CD4-positive, alpha-beta T cell (primary cell): Measurements from ENCODE around the gene NRIP3. TPM values are rescaled to one million over a fixed set of nuclear protein-coding genes. Genes with fewer than 3 reads are reported as not detected.
"Not testable (repeated sequence)": the region's sequence is repeated elsewhere in the genome, so short reads cannot be mapped to it uniquely, and the experiment has no call there.

Experiments
- ATAC-seq: fragments of 200-7000 bp; cut with Tn5 transposase; one replicate; pipeline ENCODE4 v1.10.0; 2022; ENCODE audit warnings: mild to moderate bottlenecking; ENCODE audit not compliant: poor library complexity
- CTCF ChIA-PET: fragments of 350-600 bp; sonication (Branson Sonifier 250); formaldehyde crosslinking; loops from one replicate; lab custom pipeline; 2021; ENCODE audit warnings: antibody characterized with exemption, inconsistent platforms; lab: Charles Lee
- POLR2A ChIA-PET: fragments of 350-600 bp; sonication (Branson Sonifier 250); formaldehyde crosslinking; loops from one replicate; lab custom pipeline; 2021; ENCODE audit warnings: antibody characterized with exemption, inconsistent platforms; lab: Charles Lee
- DNase-seq, 14 experiments: peaks; one replicate each; pipeline ENCODE4 v3.0.0-alpha.2; 2013 to 2020; ENCODE audit warnings: mixed read lengths in 2 of 14
- H3K27ac ChIP-seq, 2 donors: one replicate each; pipeline versions ENCODE4 v1.5.1 to v1.7.0; 2013; ENCODE audit warnings: low read length in 2 of 2, low read depth in 1 of 2, mild to moderate bottlenecking in 1 of 2
- H3K27me3 ChIP-seq, 2 experiments: 1 replicate in 1 of 2; 2 replicates in 1 of 2; pipeline versions ENCODE4 v1.6.1 to v1.7.0; 2013; ENCODE audit warnings: low read length in 2 of 2, control low read depth in 1 of 2, mild to moderate bottlenecking in 1 of 2, moderate library complexity in 1 of 2; ENCODE audit not compliant: insufficient read depth in 2 of 2, control insufficient read depth in 1 of 2
- H3K36me3 ChIP-seq: one replicate; pipeline ENCODE4 v1.6.1; 2013; ENCODE audit warnings: low read length, control low read depth; ENCODE audit not compliant: insufficient read depth
- H3K4me1 ChIP-seq: one replicate; pipeline ENCODE4 v1.6.1; 2013; ENCODE audit warnings: low read length, control low read depth; ENCODE audit not compliant: insufficient read depth
- H3K4me3 ChIP-seq: one replicate; pipeline ENCODE4 v1.5.1; 2013; ENCODE audit warnings: mild to moderate bottlenecking, low read length, moderate library complexity
- H3K9me3 ChIP-seq, 2 experiments: 1 replicate in 1 of 2; 2 replicates in 1 of 2; pipeline versions ENCODE4 v1.6.1 to v1.7.0; 2013; ENCODE audit warnings: low read length in 2 of 2, mild to moderate bottlenecking in 2 of 2, control low read depth in 1 of 2, moderate library complexity in 1 of 2; ENCODE audit not compliant: control insufficient read depth in 1 of 2, insufficient read depth in 1 of 2
- H3K27ac Mint-ChIP-seq: one replicate; pipeline ENCODE4 v1.8.0; 2020; ENCODE audit warnings: mixed read lengths
- H3K27me3 Mint-ChIP-seq: one replicate; pipeline ENCODE4 v1.8.0; 2021; ENCODE audit warnings: mixed read lengths
- H3K36me3 Mint-ChIP-seq: one replicate; pipeline ENCODE4 v1.8.0; 2021; ENCODE audit warnings: low read depth, mixed read lengths
- H3K4me1 Mint-ChIP-seq: one replicate; pipeline ENCODE4 v1.8.0; 2021; ENCODE audit warnings: low read depth, mixed read lengths
- H3K4me3 Mint-ChIP-seq: one replicate; pipeline ENCODE4 v1.8.0; 2020; ENCODE audit warnings: mild to moderate bottlenecking, mixed read lengths
- H3K9me3 Mint-ChIP-seq: one replicate; pipeline ENCODE4 v1.8.0; 2020; ENCODE audit warnings: mixed read lengths
- CTCF ChIP-seq: fragments of 200-600 bp; IDR thresholded peaks from one replicate; pipeline ENCODE4 v1.8.0; 2022; ENCODE audit warnings: antibody characterized with exemption, mild to moderate bottlenecking
- intact Hi-C, 2 experiments: fragments of 100-400 bp; cut with DNase I in 1 of 2; cut with micrococcal nuclease in 1 of 2; formaldehyde crosslinking; loops; one replicate each; pipeline versions ENCODE4 v1.15.1 to v1.9.0; 2023 to 2025; cut with DNase I, micrococcal nuclease
- total RNA-seq, 174 experiments: library from RNA in 2 of 174; stranded (reverse) in 2 of 174; gene quantifications; one replicate each; pipeline ENCODE4 v1.2.3 and lab custom pipeline; 2021 to 2026

The NRIP3 gene
- total RNA-seq, 2 experiments from 2014 or later, result 4.6 to 4.9 TPM

GRCh38 chr11:8980485-8980884 lies 23.3 kb downstream of the NRIP3 start:
- no peaks in the 10 kb centered on the region for H3K9me3 Mint-ChIP-seq
- no peak overlapping the region for H3K4me3 Mint-ChIP-seq
- no peaks in the 10 kb centered on the region for H3K27me3 ChIP-seq
- no peaks in the 10 kb centered on the region for H3K4me1 ChIP-seq
- no peaks in the 10 kb centered on the region for H3K36me3 Mint-ChIP-seq
- DNase-seq (no peak), ATAC-seq (no peak)
- ChIA-PET POLR2A (no interaction called here), CTCF (no interaction called here)
- no peaks in the 10 kb centered on the region for H3K4me1 Mint-ChIP-seq
- H3K9me3 ChIP-seq, result no peaks in the 10 kb centered on the region
- H3K27me3 Mint-ChIP-seq, result no peaks in the 10 kb centered on the region
- H3K36me3 ChIP-seq, result no peaks in the 10 kb centered on the region
- H3K4me3 ChIP-seq, result no peak overlapping the region
- intact Hi-C loops, result no loop called here
- H3K27ac ChIP-seq, result no peak overlapping the region
- TF ChIP-seq CTCF, result no peak
- no peak overlapping the region for H3K27ac Mint-ChIP-seq

GRCh38 chr11:8979365-8979764 lies 24.4 kb downstream of the NRIP3 start:
- H3K9me3 Mint-ChIP-seq, H3K4me3 ChIP-seq, H3K4me1 Mint-ChIP-seq, H3K27ac ChIP-seq, H3K36me3 Mint-ChIP-seq, H3K27me3 Mint-ChIP-seq, H3K4me3 Mint-ChIP-seq, H3K36me3 ChIP-seq, ATAC-seq, H3K4me1 ChIP-seq, POLR2A ChIA-PET, intact Hi-C loops, CTCF ChIA-PET, H3K27me3 ChIP-seq, DNase-seq, H3K9me3 ChIP-seq, H3K27ac Mint-ChIP-seq: not testable (repeated sequence)

- no peak for ATAC-seq
- Histone ChIP-seq H3K36me3 (no peaks in the 10 kb centered on the region), H3K9me3 (no peaks in the 10 kb centered on the region), H3K4me3 (no peak overlapping the region), H3K27ac (no peak overlapping the region), H3K27me3 (no peaks in the 10 kb centered on the region), H3K4me1 (no peaks in the 10 kb centered on the region)
- Mint-ChIP-seq H3K4me3 (no peak overlapping the region), H3K27me3 (no peaks in the 10 kb centered on the region), H3K9me3 (no peaks in the 10 kb centered on the region), H3K36me3 (peaks cover 5% of the 10 kb centered on the region), H3K27ac (no peak overlapping the region), H3K4me1 (no peaks in the 10 kb centered on the region)
- POLR2A ChIA-PET, result interaction anchor here (1.2 kb wide), 1 partner anchor 9 kb away, joined by 3 read pairs; the partner anchor contains the start of gene TMEM9B
- CTCF ChIA-PET, result no interaction called here
- intact Hi-C loops, result no loop called here
- no peak for TF ChIP-seq CTCF
- DNase-seq, result no peak
These were observed 30.7 kb downstream of the NRIP3 start for GRCh38 chr11:8973121-8973520.

GRCh38 chr11:8971924-8972316 lies 31.9 kb downstream of the NRIP3 start:
- no peak for ATAC-seq
- no peak overlapping the region for H3K4me3 ChIP-seq
- Mint-ChIP-seq H3K27ac (no peak overlapping the region), H3K36me3 (peaks cover 5% of the 10 kb centered on the region), H3K9me3 (no peaks in the 10 kb centered on the region), H3K4me3 (no peak overlapping the region), H3K27me3 (no peaks in the 10 kb centered on the region), H3K4me1 (no peaks in the 10 kb centered on the region)
- H3K4me1 ChIP-seq, result no peaks in the 10 kb centered on the region
- H3K27me3 ChIP-seq, result no peaks in the 10 kb centered on the region
- CTCF ChIA-PET, result interaction anchor here (0.6 kb wide), 1 partner anchor 110 kb away, joined by 4 read pairs; no protein-coding TSS in a partner anchor
- H3K36me3 ChIP-seq, result peaks cover 4% of the 10 kb centered on the region
- no peak overlapping the region for H3K27ac ChIP-seq
- intact Hi-C loops, result no loop called here
- POLR2A ChIA-PET, result interaction anchor here (1.2 to 1.6 kb wide), 2 partner anchors 8 to 12 kb away, joined by 3 to 4 read pairs; partner anchors contain the start of gene TMEM9B
- no peak for DNase-seq
- no peak for TF ChIP-seq CTCF
- H3K9me3 ChIP-seq, result no peaks in the 10 kb centered on the region
